ENCODE measurements around the gene MICAL3.

GRCh38 chr22:17950651-17951214, 73.6 kb downstream of the MICAL3 start:
- TF ChIP-seq POLR2AphosphoS5 (IDR thresholded peaks at IDR 0.05), result no peak
- no peak for TF ChIP-seq CTCF (IDR thresholded peaks at IDR 0.05; ENCODE audit: poor library complexity, severe bottlenecking)
- no peak for TF ChIP-seq EZH2 (IDR thresholded peaks at IDR 0.05; ENCODE audit: borderline replicate concordance, insufficient read depth, low read length, poor library complexity, severe bottlenecking)

Data from neural cell (in vitro differentiated cells).